Heart left ventricle (tissue), 16 donors: Measurements from ENCODE around the gene EEF2KMT. TPM values are rescaled to one million over a fixed set of nuclear protein-coding genes. Genes with fewer than 3 reads are reported as not detected.
"Not testable (repeated sequence)": the region's sequence is repeated elsewhere in the genome, so short reads cannot be mapped to it uniquely, and the experiment has no call there.

Experiments
- ATAC-seq, 4 donors: fragments of 200-7000 bp; cut with Tn5 transposase; one replicate each; pipeline ENCODE4 v1.9.1; 2020 to 2022; ENCODE audit warnings: moderate library complexity in 4 of 4, mild to moderate bottlenecking in 3 of 4, moderate number of reproducible peaks in 1 of 4
- DNase-seq, 5 donors: peaks; one replicate each; pipeline ENCODE4 v3.0.0-alpha.2; 2020
- H3K27ac ChIP-seq, 12 donors: fragments of 200-600 bp; sonication (generic) in 4 of 12; one replicate each; pipeline versions ENCODE4 v1.5.0 to v1.8.0; 2016 to 2022; ENCODE audit warnings: mild to moderate bottlenecking in 2 of 12
- H3K27me3 ChIP-seq, 9 donors: fragments of 200-600 bp; sonication (generic) in 2 of 9; one replicate each; pipeline versions ENCODE4 v1.5.1 to v1.8.0; 2016 to 2022; ENCODE audit warnings: mild to moderate bottlenecking in 3 of 9
- H3K36me3 ChIP-seq, 9 donors: fragments of 200-600 bp; sonication (generic) in 2 of 9; one replicate each; pipeline versions ENCODE4 v1.5.0 to v1.8.0; 2018 to 2022; ENCODE audit warnings: mild to moderate bottlenecking in 2 of 9
- H3K4me1 ChIP-seq, 12 donors: fragments of 200-600 bp; sonication (generic) in 4 of 12; one replicate each; pipeline versions ENCODE4 v1.5.0 to v1.8.0; 2016 to 2022; ENCODE audit warnings: mild to moderate bottlenecking in 3 of 12
- H3K4me3 ChIP-seq, 12 donors: fragments of 200-600 bp; sonication (generic) in 4 of 12; one replicate each; pipeline versions ENCODE4 v1.5.0 to v1.8.0; 2017 to 2022; ENCODE audit warnings: mild to moderate bottlenecking in 9 of 12, moderate library complexity in 4 of 12
- H3K9me3 ChIP-seq, 12 donors: fragments of 200-600 bp; sonication (generic) in 4 of 12; one replicate each; pipeline versions ENCODE4 v1.5.0 to v1.8.0; 2016 to 2022; ENCODE audit warnings: mild to moderate bottlenecking in 1 of 12
- CTCF ChIP-seq, 12 donors: fragments of 200-600 bp; sonication (generic) in 4 of 12; IDR thresholded peaks; one replicate each; pipeline versions ENCODE4 v1.5.0 to v1.8.0; 2018 to 2022; ENCODE audit warnings: antibody characterized with exemption in 12 of 12, mild to moderate bottlenecking in 5 of 12
- WGBS, 4 donors: extraction: QIAGEN DNeasy Blood & Tissue Kit in 2 of 4; methylation state at CpG; one replicate each; pipeline versions ENCODE4 v1.1.5 to v1.1.7; 2013 to 2018; 5-methylcytosine and 5-hydroxymethylcytosine counted together
- intact Hi-C, 10 donors: fragments of 100-400 bp; cut with DNase I; formaldehyde crosslinking; loops; one replicate each; pipeline versions ENCODE4 v1.11.1 to v1.14.2; 2022
- polyA plus RNA-seq, 2 donors: library from polyadenylated mRNA; stranded (reverse); fragments of 200-250 nt; gene quantifications; one replicate each; pipeline ENCODE4 v1.2.3, GENCODE V29; 2013
- total RNA-seq, 9 donors: library from RNA; depleted of rRNA in 2 of 9; stranded (reverse); fragments of >200 nt in 2 of 9; fragmentation: NEBNext Ultra II Directional in 3 of 9; extraction: Animal tissue kit (Norgen Biotek cat#: 25700) in 3 of 9; gene quantifications; one replicate each; pipeline versions ENCODE4 v1.1.0 to v1.2.4, GENCODE V29; 2016 to 2023
- donor health status: ischemic (EF 13 %, LVEDD 7.1; RV severe dilation, severe dysfunction).
- donor health status: healthy with polysubstance abuse.
- donor health status: DM: no; HTN: yes; CAD: no.
- donor health status: DM: no; HTN: no; CAD: no.
- donor health status: ischemic (EF 25% LVEDD 6.9; RV normal size, moderate dysfunction).
- donor health status: ischemic (EF 25% LVEDD 5.7; RV mildly dilated, moderate dysfunction).
- donor health status: healthy.
- donor health status: DM: yes; HTN: yes; CAD: no.
- donor health status: ischemic (EF 35%, LVEDD 5.7; RV mildly dilated, moderate dysfunction).
- donor health status: nonischemic (EF 11% LVEDD 7.7; RV severe dilation, severe dysfunction).
- donor health status: DM: yes; HTN: yes; CAD: no.
- donor health status: PGD.
- donor health status: ischemic (EF 29% LVEDD 5.4; RV normal size, mild dysfunction).
- donor health status: nonischemic (EF 23%, LVEDD 6.1; RV moderate dilation, normal function).

EEF2KMT gene
- total and polyA plus RNA-seq, 11 donors, result 3.2 to 11.6 (median 7.2) TPM

- not testable (repeated sequence) for H3K27ac ChIP-seq, H3K4me1 ChIP-seq, H3K4me3 ChIP-seq, H3K27me3 ChIP-seq, DNase-seq, H3K9me3 ChIP-seq, ATAC-seq
- H3K36me3 ChIP-seq, result peaks cover 0 to 46% (median 27%) of the 10 kb centered on the region in 9 donors
- intact Hi-C loops, result loop anchor here in 1 of 10 donors (10.0 kb wide), 1 partner anchor 233 kb away; no protein-coding TSS in a partner anchor
- WGBS, 4 donors, result 93 to 97% (median 94%) methylated on average over 13 to 18 of the region's 18 CpGs
Measured at GRCh38 chr16:5088086-5088790, 9.4 kb downstream of the EEF2KMT start.

GRCh38 chr16:5085716-5086115 lies 11.9 kb downstream of the EEF2KMT start:
- H3K36me3 ChIP-seq, result peaks cover 0 to 65% (median 42%) of the 10 kb centered on the region in 9 donors
- intact Hi-C loops, result loop anchor here in 1 of 10 donors (10.0 kb wide), 1 partner anchor 231 kb away; no protein-coding TSS in a partner anchor
- H3K27ac ChIP-seq, H3K4me3 ChIP-seq, H3K4me1 ChIP-seq, H3K27me3 ChIP-seq, DNase-seq, H3K9me3 ChIP-seq, ATAC-seq: not testable (repeated sequence)
- WGBS, 4 donors, result 84 to 92% (median 87%) methylated on average over 4 to 11 of the region's 11 CpGs

GRCh38 chr16:5084802-5085201 lies 12.8 kb downstream of the EEF2KMT start:
- not testable (repeated sequence) for H3K4me3 ChIP-seq, H3K4me1 ChIP-seq, ATAC-seq, DNase-seq, H3K9me3 ChIP-seq, H3K27me3 ChIP-seq, H3K27ac ChIP-seq
- WGBS, 4 donors, result 68 to 76% (median 70%) methylated on average over 10 of the region's 10 CpGs
- intact Hi-C loops, result loop anchor here in 1 of 10 donors (10.0 kb wide), 1 partner anchor 230 kb away; no protein-coding TSS in a partner anchor
- TF ChIP-seq CTCF (IDR thresholded peaks at IDR 0.05), result peak; percentile 38 to 70 (median 54)
- peaks cover 0 to 63% (median 34%) of the 10 kb centered on the region in 9 donors for H3K36me3 ChIP-seq

GRCh38 chr16:5084099-5084731 lies 13.4 kb downstream of the EEF2KMT start:
- H3K4me3 ChIP-seq, H3K9me3 ChIP-seq, H3K27ac ChIP-seq, H3K27me3 ChIP-seq, H3K4me1 ChIP-seq, ATAC-seq, DNase-seq: not testable (repeated sequence)
- intact Hi-C loops, result loop anchor here in 1 of 10 donors (10.0 kb wide), 1 partner anchor 229 kb away; no protein-coding TSS in a partner anchor
- WGBS, 4 donors, result 81 to 89% (median 84%) methylated on average over 11 of the region's 11 CpGs
- peaks cover 0 to 62% (median 38%) of the 10 kb centered on the region in 9 donors for H3K36me3 ChIP-seq

- not testable (repeated sequence) for H3K9me3 ChIP-seq, DNase-seq, H3K27me3 ChIP-seq, H3K4me3 ChIP-seq, ATAC-seq, H3K4me1 ChIP-seq, H3K27ac ChIP-seq
- WGBS, 4 donors, result 87 to 92% (median 90%) methylated on average over 8 to 9 of the region's 9 CpGs
- intact Hi-C loops, result loop anchor here in 1 of 10 donors (10.0 kb wide), 1 partner anchor 229 kb away; no protein-coding TSS in a partner anchor
- peaks cover 0 to 68% (median 44%) of the 10 kb centered on the region in 9 donors for H3K36me3 ChIP-seq
Measured at GRCh38 chr16:5083646-5084045, 13.9 kb downstream of the EEF2KMT start.

GRCh38 chr16:5080996-5081395 lies 16.6 kb downstream of the EEF2KMT start:
- H3K27me3 ChIP-seq, H3K27ac ChIP-seq, H3K9me3 ChIP-seq, H3K4me3 ChIP-seq, H3K4me1 ChIP-seq, ATAC-seq, DNase-seq: not testable (repeated sequence)
- intact Hi-C loops, result loop anchor here in 1 of 10 donors (10.0 kb wide), 1 partner anchor 226 kb away; no protein-coding TSS in a partner anchor
- H3K36me3 ChIP-seq, result peaks cover 0 to 78% (median 58%) of the 10 kb centered on the region in 9 donors
- WGBS, 4 donors, result 68 to 79% (median 75%) methylated on average over 7 to 9 of the region's 9 CpGs

- H3K4me1 ChIP-seq, DNase-seq, H3K27ac ChIP-seq, H3K27me3 ChIP-seq, H3K9me3 ChIP-seq, H3K4me3 ChIP-seq, ATAC-seq: not testable (repeated sequence)
- WGBS, 4 donors, result 87 to 95% (median 90%) methylated on average over 10 to 12 of the region's 12 CpGs
- peaks cover 0 to 80% (median 62%) of the 10 kb centered on the region in 9 donors for H3K36me3 ChIP-seq
- intact Hi-C loops, result loop anchor here in 1 of 10 donors (10.0 kb wide), 1 partner anchor 226 kb away; no protein-coding TSS in a partner anchor
Measured at GRCh38 chr16:5080461-5080860, 17.1 kb downstream of the EEF2KMT start.
